Thoracic aorta (tissue), 2 donors: ENCODE measurements around the gene CAMKMT. TPM values are rescaled to one million over a fixed set of nuclear protein-coding genes. Genes with fewer than 3 reads are reported as not detected.

Experiments used
- ATAC-seq: fragments of 150-250 bp; one replicate; pipeline ENCODE4 v1.8.0; 2017; ENCODE audit warnings: low read depth; ENCODE audit not compliant: insufficient number of reproducible peaks, low FRiP score
- DNase-seq: peaks from one replicate; pipeline ENCODE4 v3.0.0-alpha.2; 2020; ENCODE audit warnings: low spot score
- H3K27ac ChIP-seq, 2 donors: fragments of 200-600 bp; sonication (generic); 1 replicate in 1 of 2; 2 replicates in 1 of 2; pipeline ENCODE4 v1.5.1; 2016; ENCODE audit warnings: mild to moderate bottlenecking in 2 of 2, moderate library complexity in 2 of 2
- H3K27me3 ChIP-seq: fragments of 200-600 bp; sonication (generic); replicated peaks from 2 replicates; pipeline ENCODE4 v1.6.0; 2016; ENCODE audit warnings: mild to moderate bottlenecking; ENCODE audit not compliant: insufficient read depth
- H3K36me3 ChIP-seq: fragments of 200-600 bp; sonication (generic); one replicate; pipeline ENCODE4 v1.5.1; 2016
- H3K4me1 ChIP-seq, 2 donors: fragments of 200-600 bp; sonication (generic); 1 replicate in 1 of 2; 2 replicates in 1 of 2; pipeline versions ENCODE4 v1.5.1 to v1.6.0; 2016; ENCODE audit warnings: low read depth in 2 of 2, mild to moderate bottlenecking in 1 of 2; ENCODE audit not compliant: control insufficient read depth in 1 of 2
- H3K4me3 ChIP-seq: fragments of 200-600 bp; sonication (generic); 2 replicates; pipeline ENCODE4 v1.5.1; 2016; ENCODE audit warnings: mild to moderate bottlenecking
- H3K9me3 ChIP-seq: fragments of 200-600 bp; sonication (generic); 2 replicates; pipeline ENCODE4 v1.5.1; 2016
- CTCF ChIP-seq: fragments of 200-600 bp; sonication (generic); IDR thresholded peaks from one replicate; pipeline ENCODE4 v1.5.1; 2019; ENCODE audit warnings: antibody characterized with exemption
- total RNA-seq, 2 donors: library from RNA; depleted of rRNA; stranded (reverse); fragments of >200 nt; gene quantifications; one replicate each; pipeline versions ENCODE4 v1.1.0 to v1.2.3, GENCODE V29; 2016

The CAMKMT gene
- total RNA-seq, 2 donors from 2014 or later: 4.7 to 11.6 TPM

- ATAC-seq (no peak), DNase-seq (no peak)
- Histone ChIP-seq H3K27me3 (no peaks in the 10 kb centered on the region), H3K4me1 (peaks cover 0 to 5% of the 10 kb centered on the region in 2 donors), H3K36me3 (no peaks in the 10 kb centered on the region), H3K9me3 (no peaks in the 10 kb centered on the region), H3K27ac (no peak overlapping the region), H3K4me3 (no peak overlapping the region)
- TF ChIP-seq CTCF: no peak
These were observed 425.1 kb downstream of the CAMKMT start for GRCh38 chr2:44786817-44787214.

- H3K27ac ChIP-seq: no peak overlapping the region
- no peaks in the 10 kb centered on the region for H3K36me3 ChIP-seq
- H3K4me1 ChIP-seq: peaks cover 0 to 5% of the 10 kb centered on the region in 2 donors
- no peaks in the 10 kb centered on the region for H3K9me3 ChIP-seq
- H3K27me3 ChIP-seq: no peaks in the 10 kb centered on the region
- no peak for ATAC-seq
- no peak overlapping the region for H3K4me3 ChIP-seq
- DNase-seq: no peak
- no peak for TF ChIP-seq CTCF
These were observed 425.9 kb downstream of the CAMKMT start for GRCh38 chr2:44787663-44788062.

GRCh38 chr2:44789446-44789845 lies 427.7 kb downstream of the CAMKMT start:
- Histone ChIP-seq H3K4me1 (peaks cover 0 to 5% of the 10 kb centered on the region in 2 donors), H3K27me3 (no peaks in the 10 kb centered on the region), H3K4me3 (no peak overlapping the region), H3K9me3 (no peaks in the 10 kb centered on the region), H3K36me3 (no peaks in the 10 kb centered on the region), H3K27ac (no peak overlapping the region)
- ATAC-seq: no peak
- DNase-seq: no peak
- no peak for TF ChIP-seq CTCF

- no peak for TF ChIP-seq CTCF
- ATAC-seq (no peak), DNase-seq (no peak)
- peaks cover 0 to 5% of the 10 kb centered on the region in 2 donors for H3K4me1 ChIP-seq
- no peak overlapping the region for H3K4me3 ChIP-seq
- no peaks in the 10 kb centered on the region for H3K36me3 ChIP-seq
- no peaks in the 10 kb centered on the region for H3K9me3 ChIP-seq
- no peaks in the 10 kb centered on the region for H3K27me3 ChIP-seq
- no peak overlapping the region for H3K27ac ChIP-seq
These were observed 428.4 kb downstream of the CAMKMT start for GRCh38 chr2:44789971-44790721.

GRCh38 chr2:44793322-44793870 lies 431.6 kb downstream of the CAMKMT start:
- TF ChIP-seq CTCF: no peak
- Histone ChIP-seq H3K27me3 (no peaks in the 10 kb centered on the region), H3K9me3 (no peaks in the 10 kb centered on the region), H3K36me3 (no peaks in the 10 kb centered on the region), H3K27ac (no peak overlapping the region), H3K4me1 (peaks cover 0 to 2% of the 10 kb centered on the region in 2 donors), H3K4me3 (no peak overlapping the region)
- no peak for ATAC-seq
- no peak for DNase-seq
